PC-9 (cell line): Measurements from ENCODE around the gene GYS1.

Source experiments
- CTCF ChIP-seq: fragments of 200-600 bp; sonication (generic); conservative IDR thresholded peaks from 2 replicates; pipeline ENCODE4 v1.6.1; 2017; ENCODE audit warnings: mixed run types, antibody characterized with exemption, mild to moderate bottlenecking, moderate library complexity
- EZH2 ChIP-seq: fragments of 200-600 bp; sonication (generic); IDR thresholded peaks from 2 replicates; pipeline ENCODE4 v1.8.0; 2017; ENCODE audit warnings: antibody characterized with exemption, low read depth

GRCh38 chr19:49020342-49020741 lies 27.2 kb upstream of the GYS1 start:
- TF ChIP-seq CTCF (no peak), EZH2 (no peak)
